HG02798 (cell line): Measurements from ENCODE around the gene KLHL35.

Experiments
- ATAC-seq: cut with Tn5 transposase; IDR thresholded peaks from one replicate; pipeline ENCODE4 v1.9.1; 2021; ENCODE audit warnings: mild to moderate bottlenecking; ENCODE audit not compliant: unreplicated experiment, poor library complexity

Gene KLHL35, protein sequence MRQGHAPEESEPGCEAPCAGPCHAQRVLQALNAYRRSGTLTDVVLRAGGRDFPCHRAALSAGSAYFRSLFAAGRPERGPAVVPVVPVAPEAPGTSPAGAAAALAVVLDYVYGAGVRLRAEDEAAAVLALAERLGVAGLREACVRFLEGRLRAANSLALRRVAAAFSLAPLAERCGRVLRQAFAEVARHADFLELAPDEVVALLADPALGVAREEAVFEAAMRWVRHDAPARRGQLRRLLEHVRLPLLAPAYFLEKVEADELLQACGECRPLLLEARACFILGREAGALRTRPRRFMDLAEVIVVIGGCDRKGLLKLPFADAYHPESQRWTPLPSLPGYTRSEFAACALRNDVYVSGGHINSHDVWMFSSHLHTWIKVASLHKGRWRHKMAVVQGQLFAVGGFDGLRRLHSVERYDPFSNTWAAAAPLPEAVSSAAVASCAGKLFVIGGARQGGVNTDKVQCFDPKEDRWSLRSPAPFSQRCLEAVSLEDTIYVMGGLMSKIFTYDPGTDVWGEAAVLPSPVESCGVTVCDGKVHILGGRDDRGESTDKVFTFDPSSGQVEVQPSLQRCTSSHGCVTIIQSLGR

DNA sequence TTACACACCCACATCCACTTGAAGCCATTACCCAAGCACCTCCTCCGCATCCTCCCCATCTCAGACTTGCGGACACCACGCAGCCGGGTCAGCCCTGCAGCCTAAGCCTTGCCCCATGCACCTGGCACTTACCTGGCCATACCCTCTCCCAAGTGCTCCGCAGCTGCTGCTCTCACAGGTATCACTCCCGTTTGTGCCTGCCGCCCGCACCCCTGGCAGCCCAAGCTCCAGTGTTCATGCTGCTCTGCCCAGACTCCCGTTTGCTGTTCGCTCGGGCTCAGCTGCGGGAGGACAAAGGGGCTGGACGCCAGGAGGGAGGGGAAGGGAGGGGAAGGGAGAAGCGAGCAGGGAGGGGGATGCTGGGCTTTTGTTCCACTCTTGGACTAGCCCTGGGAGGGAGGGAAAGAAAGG lies at the start of gene KLHL35:
KLHL35 (minus strand) TSS at position 293 of the 411 bp plus-strand sequence. CDS start 2,574 bp downstream, outside the sequence.
- no peak for ATAC-seq

DNA sequence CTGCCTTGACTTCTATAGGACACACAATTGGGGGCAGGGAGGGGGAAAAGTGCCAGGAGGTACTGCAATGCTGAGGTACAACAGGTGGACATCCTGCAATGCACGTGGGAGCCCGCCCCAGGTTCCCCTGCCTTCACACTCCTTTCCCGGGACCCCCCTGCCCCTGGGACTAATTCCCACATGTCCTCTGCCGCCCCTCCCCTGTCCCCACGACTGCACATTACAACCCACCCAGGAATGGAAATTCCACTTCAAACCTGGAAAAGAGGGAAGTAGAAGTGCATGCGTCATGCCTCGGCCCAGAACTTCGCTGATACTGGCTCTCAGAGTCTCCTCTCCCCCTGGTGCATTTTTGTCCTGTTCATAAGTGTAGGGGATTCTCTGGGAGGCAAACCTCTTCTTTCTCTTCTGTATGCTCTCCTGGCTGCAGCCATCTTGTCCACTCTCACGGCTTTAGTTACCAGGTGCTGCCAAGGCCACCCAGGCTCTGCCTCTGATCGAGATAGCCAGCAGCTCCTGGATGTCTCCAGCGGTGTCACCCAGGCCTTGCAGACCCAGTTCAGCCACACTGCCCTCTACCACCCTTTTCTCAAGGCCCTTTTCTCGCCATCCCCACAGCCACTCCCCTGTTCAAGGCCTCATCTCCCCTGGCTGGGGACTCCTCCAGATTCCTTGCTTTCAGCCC lies 49.1 kb upstream of the KLHL35 start:
- ATAC-seq, result no peak

DNA sequence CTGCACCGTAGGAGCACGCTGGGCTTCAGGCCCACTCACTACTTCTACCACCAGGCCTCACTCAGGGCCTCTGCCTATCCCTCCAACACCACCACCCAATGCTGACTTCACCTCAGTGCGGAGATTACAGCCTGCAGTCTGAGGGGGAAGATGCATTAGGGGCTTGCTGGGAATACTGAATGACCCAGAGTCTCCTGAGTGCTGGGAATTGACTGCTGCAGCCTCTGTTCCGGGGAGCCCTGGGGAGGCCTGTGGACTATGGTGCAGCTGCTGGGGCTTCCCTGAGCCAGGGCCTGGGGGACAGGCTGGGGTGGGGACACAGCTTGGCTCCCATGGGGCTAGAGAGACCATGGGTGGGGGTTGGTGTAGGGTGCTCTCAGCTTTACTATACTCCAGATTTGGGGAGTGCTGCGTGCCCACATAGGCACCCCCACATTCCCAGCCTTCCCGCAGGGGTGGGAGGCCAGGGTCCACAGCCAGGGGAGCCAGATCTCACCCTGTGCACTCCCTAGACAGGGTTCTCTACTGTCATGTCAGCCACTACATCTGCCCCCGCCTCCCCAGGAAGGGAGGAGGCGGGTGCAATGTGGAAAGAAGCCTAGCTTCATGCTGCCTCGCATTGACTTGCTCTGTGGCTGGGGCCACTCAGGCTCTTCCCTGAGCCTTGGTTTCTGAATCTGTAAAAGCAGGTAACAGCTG lies 48.4 kb upstream of the KLHL35 start:
- no peak for ATAC-seq

DNA sequence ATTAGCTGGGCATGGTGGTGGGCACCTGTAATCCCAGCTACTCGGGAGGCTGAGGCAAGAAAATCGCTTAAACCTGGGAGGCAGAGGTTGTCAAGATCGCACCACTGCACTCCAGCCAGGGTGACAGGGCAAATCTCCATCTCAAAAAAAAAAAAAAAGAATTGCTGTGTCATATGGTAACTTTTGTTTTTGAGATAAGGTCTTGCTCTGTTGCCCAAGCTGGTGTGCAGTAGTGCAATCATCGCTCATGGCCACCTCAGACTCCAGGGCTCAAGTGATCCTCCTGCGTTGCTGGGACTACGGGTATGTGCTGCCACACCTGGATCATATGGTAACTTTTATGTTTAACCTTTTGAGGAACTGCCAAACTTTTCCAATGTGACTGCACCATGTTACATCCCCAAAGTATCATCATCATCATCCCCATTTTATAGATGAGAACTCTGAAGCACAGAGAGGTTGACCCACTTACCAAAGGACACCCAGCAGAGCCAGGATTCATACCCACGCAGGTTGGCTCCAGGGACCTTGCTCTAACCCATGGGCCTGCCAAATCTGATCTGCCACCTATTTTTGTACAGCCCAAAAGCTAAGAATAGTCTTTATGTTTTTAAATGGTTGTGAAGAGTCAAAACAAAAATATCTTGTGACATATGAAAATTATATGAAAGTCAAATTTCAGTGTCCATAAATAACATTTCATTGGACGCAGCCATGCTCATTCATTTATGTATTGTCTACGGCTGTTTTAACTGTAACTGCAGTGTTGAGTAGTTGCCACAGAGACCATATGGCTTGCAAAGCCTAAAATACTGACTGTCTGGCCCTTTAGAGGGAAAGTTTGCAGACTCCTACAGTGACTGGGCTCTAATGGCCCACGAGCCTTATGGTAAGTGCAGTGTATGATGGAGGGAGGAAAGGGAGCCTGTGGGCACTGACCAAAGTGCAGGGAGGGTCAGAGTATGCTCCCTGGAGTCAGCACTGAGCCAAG lies 47.5 kb upstream of the KLHL35 start:
- no peak for ATAC-seq

DNA sequence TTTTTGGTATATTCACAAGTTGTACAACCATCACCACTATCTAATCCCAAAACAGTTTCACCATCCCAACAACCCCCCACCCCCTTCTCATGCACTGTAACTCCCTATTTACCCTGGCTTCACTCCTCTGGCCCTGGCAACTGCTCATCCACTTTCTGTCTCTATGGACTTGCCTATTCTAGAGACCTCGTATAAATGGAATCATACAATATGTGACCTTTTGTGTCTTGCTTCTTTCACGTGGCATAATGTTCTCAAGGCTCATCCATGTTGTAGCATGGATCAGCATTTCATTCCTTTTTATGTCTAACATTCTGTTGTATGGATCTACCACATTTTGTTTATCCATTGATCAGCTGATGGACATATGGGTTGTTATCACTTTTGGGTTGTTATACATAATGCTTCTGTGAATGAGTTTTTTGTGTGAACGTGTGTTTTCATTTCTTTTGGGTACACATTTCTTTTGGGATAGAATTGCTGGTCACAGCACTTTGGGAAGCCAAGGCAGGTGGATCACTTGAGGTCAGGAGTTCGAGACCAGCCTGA lies 46.7 kb upstream of the KLHL35 start:
- ATAC-seq, result no peak

DNA sequence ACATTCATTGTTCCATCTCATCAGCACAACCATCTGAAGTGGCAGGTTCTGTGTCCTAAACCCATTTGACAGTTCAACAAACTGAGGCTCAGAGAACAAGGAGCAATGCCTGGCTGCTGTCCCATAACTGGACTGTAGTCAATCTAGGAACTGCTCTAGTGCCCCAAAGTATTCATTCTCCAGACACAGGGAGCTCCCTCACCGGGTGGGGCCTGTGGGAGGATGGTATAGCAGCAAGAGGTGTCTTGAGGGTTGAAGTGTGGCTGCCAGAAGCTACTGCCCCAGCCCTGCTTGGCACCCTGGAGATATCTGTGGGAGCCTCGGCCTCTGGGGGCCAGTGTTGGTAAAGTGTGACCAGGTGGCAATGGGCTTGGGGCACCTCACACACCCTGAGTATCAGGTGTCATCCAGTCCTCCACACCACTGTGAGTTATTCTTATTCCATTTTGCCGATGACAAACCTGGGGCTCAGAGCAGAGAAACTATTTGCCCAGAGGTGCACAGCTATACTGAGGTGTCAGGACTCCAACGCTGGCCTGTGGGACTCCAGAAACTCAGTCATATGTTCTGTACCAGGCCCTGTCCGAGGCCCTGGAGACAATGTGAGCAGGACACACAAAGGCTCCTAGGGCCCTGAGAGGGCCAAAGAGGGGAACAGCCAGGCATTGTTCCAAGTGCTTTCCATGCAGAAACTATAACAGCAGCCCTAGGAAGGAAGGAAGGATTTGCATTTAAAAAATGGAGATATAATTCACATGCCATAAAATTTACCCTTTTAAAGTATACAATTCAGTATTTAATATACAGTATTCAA lies 46.0 kb upstream of the KLHL35 start:
- ATAC-seq, result no peak

DNA sequence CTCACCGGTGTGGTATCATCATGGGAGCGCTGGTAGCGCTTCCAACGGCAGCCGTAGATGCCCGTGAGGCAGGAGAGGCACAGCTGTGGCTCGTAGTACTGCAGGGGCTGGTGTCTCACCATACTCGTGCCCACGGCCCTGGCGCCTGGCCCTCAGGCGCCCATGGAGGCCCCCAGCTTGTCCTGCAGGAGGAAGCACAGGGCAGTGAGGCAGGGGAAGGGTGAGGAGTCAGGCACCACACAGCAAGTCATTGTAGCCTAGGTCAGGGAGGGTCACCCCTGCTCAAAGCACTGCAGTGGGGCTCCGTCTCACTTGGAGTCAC lies 44.6 kb upstream of the KLHL35 start:
- no peak for ATAC-seq

DNA sequence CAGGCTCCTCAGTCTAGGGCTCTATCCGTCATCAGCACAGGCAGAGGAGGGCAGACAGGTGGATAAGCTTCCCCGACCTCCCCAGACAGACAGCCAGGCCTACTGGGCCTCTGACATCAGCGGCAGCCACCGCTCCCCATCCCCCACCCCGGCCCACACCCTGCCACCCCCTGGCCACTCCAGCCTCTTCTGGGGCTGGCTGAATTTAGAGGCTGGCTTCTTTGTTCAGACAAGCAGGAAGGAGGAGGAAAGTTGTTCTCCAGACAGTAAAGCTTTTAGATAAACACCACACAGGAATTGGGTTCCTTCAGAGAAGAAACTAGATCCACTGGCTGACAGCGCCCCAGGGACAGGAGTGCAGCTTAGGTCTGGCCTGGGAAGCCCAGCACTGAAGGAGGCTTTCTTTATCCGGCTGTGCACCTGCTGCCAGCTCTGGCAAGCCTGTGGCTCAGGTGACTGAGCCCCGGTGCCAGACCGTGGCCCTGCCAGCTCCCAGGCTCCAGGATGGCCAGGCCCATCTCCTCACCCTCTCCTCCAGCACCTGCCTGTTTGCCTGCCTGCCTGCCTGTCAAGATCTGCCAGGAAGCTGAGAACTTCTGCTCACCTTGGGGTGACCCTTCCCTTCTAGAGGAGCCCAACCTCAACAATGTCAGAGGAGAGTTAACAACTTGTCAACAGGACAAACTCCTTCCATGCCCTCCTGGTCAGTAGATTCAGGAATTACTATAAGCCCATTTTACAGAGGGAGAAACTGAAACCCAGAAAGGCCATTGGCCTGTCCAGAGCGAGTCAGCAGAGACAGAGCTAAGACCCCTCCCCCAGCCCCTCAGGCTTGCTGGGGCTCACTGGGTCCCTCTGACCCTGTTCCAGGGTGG lies 44.0 kb upstream of the KLHL35 start:
- ATAC-seq, result no peak

DNA sequence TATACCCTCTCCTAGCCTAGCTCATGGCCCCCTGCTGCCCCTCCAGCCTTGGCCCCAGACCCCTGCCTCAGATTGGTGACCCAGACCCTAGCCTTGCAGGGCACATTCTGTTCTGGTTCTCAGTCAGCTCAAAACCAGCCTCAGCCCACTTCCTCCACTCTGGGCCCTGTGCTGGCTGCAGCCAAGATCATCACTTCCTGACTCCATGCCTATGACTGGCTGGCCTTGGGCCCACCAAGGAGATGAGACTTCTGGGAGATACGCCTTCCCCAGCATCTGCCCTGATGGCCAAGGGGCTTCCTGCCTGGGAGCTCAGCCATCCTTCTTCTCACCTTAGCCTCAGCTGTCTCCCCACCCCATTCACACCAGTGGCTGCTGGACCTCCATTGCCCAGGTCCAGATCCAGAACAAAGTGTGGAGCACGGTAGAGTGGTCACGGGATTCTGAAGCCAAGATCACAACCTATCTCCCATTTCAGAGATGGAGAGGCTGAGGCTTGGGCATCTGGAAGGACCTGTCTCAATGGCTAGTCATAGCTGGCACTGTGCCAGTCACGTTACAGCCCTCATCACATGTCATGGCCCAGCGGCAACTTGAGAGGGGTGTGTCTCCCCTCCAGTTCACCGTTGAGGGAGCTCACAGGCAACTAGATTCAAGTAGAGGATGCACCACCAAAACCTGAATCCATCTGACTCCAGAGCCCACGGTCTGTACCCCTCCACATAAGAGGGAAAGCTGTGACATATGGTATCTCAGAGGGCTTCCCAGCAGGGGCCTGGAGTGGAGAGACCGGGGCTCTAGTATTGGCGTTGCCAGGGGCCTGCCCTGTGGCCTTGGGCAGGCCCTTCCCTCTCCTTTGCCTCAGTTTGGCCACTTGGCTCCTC lies 43.0 kb upstream of the KLHL35 start:
- no peak for ATAC-seq

DNA sequence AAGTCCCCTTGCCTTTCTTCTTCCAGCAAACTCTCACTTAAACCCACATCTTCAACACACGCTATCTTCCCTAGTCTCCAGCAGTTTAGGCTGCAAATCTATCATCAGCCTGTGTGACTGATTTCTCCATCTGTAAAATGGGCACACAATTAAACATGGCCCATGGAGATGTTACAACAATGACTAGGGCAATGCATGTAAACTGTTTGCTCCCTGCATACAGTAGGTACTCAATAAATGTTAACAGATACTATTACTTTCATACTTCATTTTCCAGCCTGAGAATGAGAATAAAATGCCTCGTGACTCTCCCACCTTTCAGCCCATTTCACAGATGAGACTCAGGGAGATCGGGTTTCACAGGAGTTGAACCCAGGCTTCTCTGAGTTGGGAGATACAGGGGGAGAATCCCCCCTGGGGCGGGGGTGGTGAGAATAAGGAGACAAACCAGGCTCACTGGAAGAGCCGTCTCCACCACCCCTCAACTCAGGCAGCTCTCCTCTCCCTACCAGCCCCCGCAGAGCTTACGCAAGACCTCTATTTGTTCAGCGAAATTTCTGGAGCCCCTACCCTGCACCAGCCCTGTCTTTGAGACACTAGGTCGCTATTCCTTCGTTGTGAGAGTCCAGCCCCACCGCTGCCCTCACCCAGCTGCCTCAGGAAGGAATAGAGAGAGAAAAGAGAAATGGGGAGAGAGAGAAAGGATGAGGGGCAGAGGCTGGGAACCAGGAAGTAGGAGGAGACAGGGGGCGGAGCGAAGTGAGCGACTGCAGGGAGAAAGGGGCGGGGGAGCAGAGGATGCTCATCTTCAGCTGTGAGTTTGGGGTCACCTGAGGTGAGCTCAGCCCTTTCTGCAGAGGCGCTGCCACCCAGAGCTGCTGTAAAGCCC lies 42.1 kb upstream of the KLHL35 start:
- no peak for ATAC-seq

DNA sequence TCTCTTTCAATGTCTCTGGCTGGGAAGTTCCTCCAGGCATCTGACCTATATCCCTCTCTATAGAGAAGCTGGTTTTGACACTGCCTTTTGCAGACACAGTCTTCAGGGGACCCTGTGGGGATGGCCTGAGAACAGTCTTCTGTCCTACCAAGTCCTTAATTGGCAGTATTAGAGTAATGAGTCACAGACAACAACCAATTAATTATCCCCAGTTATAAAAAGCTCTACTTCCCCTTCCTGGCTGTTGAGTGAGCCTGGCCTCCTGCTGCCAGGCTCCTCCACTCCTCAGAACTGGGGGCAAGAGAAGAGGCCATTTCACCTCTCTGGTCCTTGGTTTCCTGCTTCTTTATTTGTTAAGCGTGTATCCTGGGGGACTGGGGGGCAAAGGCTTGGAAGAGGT lies 41.2 kb upstream of the KLHL35 start:
- no peak for ATAC-seq

DNA sequence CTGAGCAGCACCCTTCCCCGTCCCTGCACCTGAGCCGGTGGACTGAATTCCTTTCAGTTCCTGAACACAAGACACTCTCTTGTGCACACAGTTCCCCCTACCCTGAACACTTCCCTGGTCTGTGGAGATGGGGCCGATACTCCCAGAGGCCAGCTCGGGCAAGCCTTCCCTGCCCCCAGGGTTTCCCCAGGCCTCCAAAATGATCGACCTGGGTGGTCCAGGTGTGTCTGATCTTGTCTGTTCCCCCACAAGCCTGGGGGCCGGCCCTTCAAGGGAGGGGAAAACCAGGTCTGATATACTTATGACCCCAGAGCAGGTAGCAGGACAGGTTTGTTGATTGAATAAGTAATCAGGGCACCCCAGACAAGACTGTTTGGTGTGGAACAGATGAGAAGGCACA lies 40.7 kb upstream of the KLHL35 start:
- ATAC-seq, result no peak

DNA sequence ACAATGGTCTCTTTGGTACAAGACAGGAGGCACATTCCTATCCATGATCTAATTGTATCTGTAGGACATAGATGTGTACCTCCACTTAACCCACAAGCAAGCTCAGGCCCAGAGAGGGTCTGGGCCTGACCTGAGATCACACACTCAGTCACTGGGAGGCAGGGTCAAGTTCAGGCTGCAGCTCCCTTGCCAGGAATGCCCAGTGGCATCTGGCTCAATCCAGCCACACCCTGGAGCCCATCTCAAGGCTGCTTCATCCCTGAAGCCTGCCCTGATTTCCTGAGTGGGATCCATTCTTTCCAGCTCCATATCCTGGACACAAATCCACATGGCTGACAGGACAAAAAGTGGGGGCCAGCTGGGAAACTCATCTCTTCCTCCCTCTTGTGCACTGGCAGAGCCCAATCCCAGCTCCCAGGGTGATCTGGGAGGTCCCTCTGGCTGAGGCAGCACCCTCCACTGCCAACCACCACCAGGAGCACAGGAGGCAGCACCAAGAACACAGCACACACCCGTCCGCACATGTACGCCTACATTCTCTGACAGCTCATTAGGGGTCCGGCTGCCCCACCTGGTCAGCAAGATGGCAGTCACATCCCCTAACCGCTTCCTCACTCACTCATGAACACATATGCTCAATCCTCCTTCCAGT lies 39.2 kb upstream of the KLHL35 start:
- no peak for ATAC-seq

DNA sequence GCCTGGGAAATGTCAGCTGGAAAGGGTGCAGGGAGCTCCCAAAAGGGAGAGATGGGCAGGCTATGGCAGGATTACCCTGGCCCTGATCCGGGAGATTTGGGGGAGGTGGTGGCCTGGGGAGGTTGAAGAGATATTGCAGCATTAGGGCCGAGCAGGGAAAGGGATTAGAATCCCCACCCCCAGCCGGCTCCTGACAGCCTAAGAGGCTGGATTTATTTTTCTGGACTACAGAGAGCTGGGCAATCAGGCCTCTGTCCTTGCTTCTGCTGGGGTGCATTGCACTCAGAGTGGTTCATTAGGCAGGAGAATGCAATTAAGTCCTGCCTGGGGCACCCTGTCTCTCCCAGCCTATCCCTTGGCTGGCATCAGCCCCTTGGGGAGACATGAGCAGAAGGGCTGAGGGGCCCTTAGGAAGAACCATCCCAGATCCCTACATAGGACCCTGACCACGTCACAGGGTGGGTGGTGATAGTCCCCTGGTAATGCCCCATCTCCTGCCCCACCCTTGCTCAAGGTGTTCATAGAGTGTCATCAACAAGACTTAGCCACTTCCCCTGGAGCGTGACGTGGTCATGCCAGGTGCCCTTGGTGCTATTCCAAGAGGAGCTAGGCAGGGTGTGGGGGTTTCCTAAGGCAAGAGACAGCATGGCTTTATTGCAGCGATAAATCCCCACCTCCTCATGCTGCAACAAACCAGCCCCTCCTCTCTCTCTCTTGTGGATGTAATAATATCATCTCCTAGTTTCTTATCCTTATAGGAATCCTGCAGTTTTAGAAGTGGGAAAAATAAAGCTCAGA lies 38.4 kb upstream of the KLHL35 start:
- no peak for ATAC-seq
